Suprapubic skin (tissue), 4 donors: ENCODE data around the gene ATXN2L. TPM values are rescaled to one million over a fixed set of nuclear protein-coding genes. Genes with fewer than 3 reads are reported as not detected.

Source experiments
- DNase-seq, 2 donors: peaks; one replicate each; pipeline ENCODE4 v3.0.0-alpha.2; 2019; ENCODE audit warnings: low spot score in 2 of 2
- H3K27ac ChIP-seq: fragments of 200-600 bp; sonication (generic); one replicate; pipeline ENCODE4 v1.5.1; 2019
- H3K27me3 ChIP-seq: fragments of 200-600 bp; sonication (generic); one replicate; pipeline ENCODE4 v1.5.1; 2019
- H3K36me3 ChIP-seq: fragments of 200-600 bp; sonication (generic); one replicate; pipeline ENCODE4 v1.5.1; 2019
- H3K4me1 ChIP-seq: fragments of 200-600 bp; sonication (generic); one replicate; pipeline ENCODE4 v1.5.1; 2019
- H3K4me3 ChIP-seq: fragments of 200-600 bp; sonication (generic); one replicate; pipeline ENCODE4 v1.5.1; 2019; ENCODE audit warnings: mild to moderate bottlenecking
- H3K9me3 ChIP-seq: fragments of 200-600 bp; sonication (generic); one replicate; pipeline ENCODE4 v1.5.1; 2019
- CTCF ChIP-seq, 2 donors: fragments of 200-600 bp in 1 of 2; fragments of 450-650 bp in 1 of 2; sonication (generic) in 1 of 2; IDR thresholded peaks; one replicate each; pipeline ENCODE4 v1.5.1; 2016 to 2019; ENCODE audit warnings: antibody characterized with exemption in 2 of 2, mild to moderate bottlenecking in 1 of 2, moderate library complexity in 1 of 2
- EP300 ChIP-seq: sonication (generic); formaldehyde crosslinking; IDR thresholded peaks from one replicate; pipeline ENCODE4 v1.6.1; 2017; ENCODE audit warnings: antibody characterized with exemption
- POLR2A ChIP-seq, 2 donors: fragments of 450-650 bp; IDR thresholded peaks; one replicate each; pipeline ENCODE4 v1.6.1; 2017; ENCODE audit warnings: antibody characterized with exemption in 2 of 2, mild to moderate bottlenecking in 2 of 2, moderate library complexity in 2 of 2
- POLR2AphosphoS5 ChIP-seq, 3 donors: sonication (generic); formaldehyde crosslinking; IDR thresholded peaks; one replicate each; pipeline ENCODE4 v1.6.1; 2017; ENCODE audit warnings: antibody characterized with exemption in 3 of 3
- WGBS: methylation state at CpG from one replicate; pipeline ENCODE4 v1.1.5; 2018; 5-methylcytosine and 5-hydroxymethylcytosine counted together
- total RNA-seq, 4 donors: library from RNA; depleted of rRNA; stranded (reverse); fragments of >200 nt; gene quantifications; one replicate each; pipeline ENCODE4 v1.1.0, GENCODE V29; 2016

The ATXN2L gene
- total RNA-seq, 4 donors from 2014 or later: 88.5 to 236 (median 148) TPM

DNA sequence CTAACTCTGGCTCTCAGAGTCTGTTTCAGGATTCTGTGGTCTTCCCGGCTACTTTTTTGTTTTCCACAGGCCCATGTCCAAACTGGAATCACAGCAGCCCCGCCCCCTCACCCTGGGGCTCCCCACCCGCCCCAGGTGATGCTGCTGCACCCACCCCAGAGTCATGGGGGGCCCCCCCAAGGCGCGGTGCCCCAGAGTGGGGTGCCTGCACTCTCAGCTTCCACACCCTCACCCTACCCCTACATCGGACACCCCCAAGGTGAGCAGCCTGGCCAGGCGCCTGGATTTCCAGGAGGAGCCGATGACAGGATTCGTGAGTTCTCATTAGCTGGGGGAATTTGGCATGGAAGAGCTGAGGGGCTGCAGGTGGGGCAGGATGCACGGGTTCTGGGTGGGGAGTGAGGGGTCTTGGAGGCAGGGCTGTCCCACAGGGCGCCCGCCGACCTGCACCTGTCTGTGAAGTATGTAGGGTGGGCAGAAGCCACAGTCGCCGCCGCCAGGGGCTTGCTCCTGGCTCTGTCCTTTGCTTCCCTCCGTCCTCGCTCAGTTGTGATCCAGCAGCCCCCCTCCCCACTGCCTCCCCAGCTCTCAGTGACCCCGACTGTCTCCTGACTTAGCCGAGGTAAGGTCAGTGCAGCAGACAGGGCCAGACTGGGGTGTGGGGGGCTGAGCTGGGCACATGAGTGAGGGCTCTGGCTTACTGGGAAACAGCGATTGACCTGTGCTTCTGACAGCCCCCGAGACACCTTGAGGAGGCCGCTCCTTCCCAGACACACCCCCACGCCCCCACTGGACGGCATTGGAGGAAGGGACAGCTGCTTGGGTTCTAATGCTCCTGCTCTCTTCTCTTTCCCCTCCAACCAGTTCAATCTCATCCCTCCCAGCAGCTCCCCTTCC lies 13.3 kb downstream of the ATXN2L start:
- Histone ChIP-seq H3K27me3 (no peaks in the 10 kb centered on the region), H3K27ac (no peak overlapping the region), H3K4me3 (no peak overlapping the region), H3K9me3 (no peaks in the 10 kb centered on the region), H3K36me3 (peaks cover 71% of the 10 kb centered on the region), H3K4me1 (peaks cover 3% of the 10 kb centered on the region)
- TF ChIP-seq POLR2A (IDR thresholded peaks at IDR 0.05) (no peak), EP300 (no peak), CTCF (IDR thresholded peaks at IDR 0.05) (no peak), POLR2AphosphoS5 (IDR thresholded peaks at IDR 0.05) (no peak)
- 90% methylated on average over 17 of the region's 25 CpGs for WGBS
- DNase-seq: no peak

DNA sequence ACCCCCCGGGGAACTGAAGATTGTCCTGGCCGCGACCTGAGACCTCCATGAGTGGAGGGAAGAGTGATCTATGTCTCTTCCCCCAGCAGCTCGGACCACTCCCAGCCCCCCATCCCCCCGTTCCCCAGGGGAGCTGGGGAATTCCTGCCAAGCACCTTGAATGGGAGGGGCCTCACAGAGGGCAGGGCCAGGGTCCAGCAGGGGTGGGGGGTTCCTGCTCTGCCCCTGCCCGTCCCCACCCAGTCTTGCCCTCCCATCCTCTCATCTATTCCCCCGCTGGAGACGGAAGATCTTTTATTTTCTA lies 13.9 kb downstream of the ATXN2L start:
- Histone ChIP-seq H3K4me3 (no peak overlapping the region), H3K36me3 (peaks cover 71% of the 10 kb centered on the region), H3K9me3 (no peaks in the 10 kb centered on the region), H3K27ac (no peak overlapping the region), H3K4me1 (peaks cover 3% of the 10 kb centered on the region), H3K27me3 (no peaks in the 10 kb centered on the region)
- DNase-seq: no peak
- WGBS: 83% methylated on average over 8 of the region's 8 CpGs
- TF ChIP-seq POLR2A (IDR thresholded peaks at IDR 0.05): no peak
- no peak for TF ChIP-seq EP300
- TF ChIP-seq POLR2AphosphoS5 (IDR thresholded peaks at IDR 0.05): no peak
- no peak for TF ChIP-seq CTCF (IDR thresholded peaks at IDR 0.05)

- H3K4me3 ChIP-seq: no peak overlapping the region
- no peak for DNase-seq
- 95% methylated on average over 7 of the region's 7 CpGs for WGBS
- H3K27ac ChIP-seq: no peak overlapping the region
- peaks cover 71% of the 10 kb centered on the region for H3K36me3 ChIP-seq
- TF ChIP-seq POLR2AphosphoS5 (IDR thresholded peaks at IDR 0.05) (no peak), POLR2A (IDR thresholded peaks at IDR 0.05) (no peak), CTCF (IDR thresholded peaks at IDR 0.05) (no peak), EP300 (no peak)
- no peaks in the 10 kb centered on the region for H3K27me3 ChIP-seq
- peaks cover 3% of the 10 kb centered on the region for H3K4me1 ChIP-seq
- no peaks in the 10 kb centered on the region for H3K9me3 ChIP-seq
Measured at GRCh38 chr16:28837672-28838557, 15.1 kb downstream of the ATXN2L start.

GRCh38 chr16:28838558-28838918 lies 15.7 kb downstream of the ATXN2L start:
- H3K27ac ChIP-seq: no peak overlapping the region
- H3K36me3 ChIP-seq: peaks cover 71% of the 10 kb centered on the region
- TF ChIP-seq EP300 (no peak), POLR2A (IDR thresholded peaks at IDR 0.05) (no peak), CTCF (IDR thresholded peaks at IDR 0.05) (no peak), POLR2AphosphoS5 (IDR thresholded peaks at IDR 0.05) (no peak)
- H3K4me3 ChIP-seq: no peak overlapping the region
- WGBS: 97% methylated on average over 1 of the region's 1 CpG
- no peak for DNase-seq
- H3K27me3 ChIP-seq: no peaks in the 10 kb centered on the region
- peaks cover 3% of the 10 kb centered on the region for H3K4me1 ChIP-seq
- no peaks in the 10 kb centered on the region for H3K9me3 ChIP-seq
